GM19025 (cell line): Measurements from ENCODE around the gene ACP6.

Source experiments
- ATAC-seq: cut with Tn5 transposase; IDR thresholded peaks from one replicate; pipeline ENCODE4 v1.9.1; 2021; ENCODE audit warnings: mild to moderate bottlenecking, low read depth, moderate library complexity; ENCODE audit not compliant: unreplicated experiment

ACP6 gene

GRCh38 chr1:147652306-147652705 is 18.0 kb downstream of the ACP6 start:
- no peak for ATAC-seq

DNA sequence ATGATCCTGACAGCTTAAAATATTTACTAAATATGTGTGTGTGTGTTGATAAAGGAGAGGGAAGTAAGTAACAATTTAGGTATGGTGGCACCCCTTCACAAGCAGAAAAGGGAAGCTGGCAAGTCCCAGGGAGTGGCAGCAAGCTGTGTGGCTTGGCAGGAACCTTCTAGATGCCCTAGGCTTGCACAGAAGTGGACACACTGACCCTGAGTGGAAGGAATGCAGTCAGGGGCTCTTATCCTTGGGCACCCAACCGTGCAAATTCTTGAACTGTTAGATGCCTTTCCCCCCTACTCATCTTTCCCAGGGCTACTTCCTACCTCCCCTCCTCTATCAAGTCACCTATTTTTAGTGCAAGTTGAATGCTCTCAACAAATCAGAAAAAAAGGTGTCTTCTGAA is 18.9 kb downstream of the ACP6 start:
- no peak for ATAC-seq

GRCh38 chr1:147648933-147649332 is 21.4 kb downstream of the ACP6 start:
- ATAC-seq, result no peak

- ATAC-seq, result no peak
Observed at GRCh38 chr1:147647796-147648633, 22.3 kb downstream of the ACP6 start.

DNA sequence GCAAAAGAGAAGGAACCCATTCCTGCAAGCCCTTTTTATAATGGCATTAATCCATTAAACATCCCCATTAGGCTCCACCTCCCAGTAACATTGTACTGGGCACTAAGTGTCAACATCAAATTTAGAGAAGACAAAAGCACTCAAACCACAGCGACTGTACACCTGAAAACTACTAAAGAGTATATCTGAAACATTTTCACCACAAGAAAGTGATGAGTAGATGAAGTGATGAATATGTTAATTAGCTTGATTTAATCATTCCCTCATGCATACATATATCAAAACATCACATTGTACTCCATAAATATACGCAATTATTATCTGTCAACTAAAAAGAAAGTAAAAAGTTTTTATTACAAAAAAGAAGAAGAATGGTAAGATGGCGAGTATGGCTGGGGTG is 26.4 kb downstream of the ACP6 start:
- ATAC-seq, result no peak

GRCh38 chr1:147641695-147642592 is 28.4 kb downstream of the ACP6 start:
- ATAC-seq, result no peak

- no peak for ATAC-seq
Observed at GRCh38 chr1:147641291-147641690, 29.0 kb downstream of the ACP6 start.

GRCh38 chr1:147640553-147641165 is 29.7 kb downstream of the ACP6 start:
- ATAC-seq, result peak; percentile 73

GRCh38 chr1:147636314-147636713 is 34.0 kb downstream of the ACP6 start:
- no peak for ATAC-seq

DNA sequence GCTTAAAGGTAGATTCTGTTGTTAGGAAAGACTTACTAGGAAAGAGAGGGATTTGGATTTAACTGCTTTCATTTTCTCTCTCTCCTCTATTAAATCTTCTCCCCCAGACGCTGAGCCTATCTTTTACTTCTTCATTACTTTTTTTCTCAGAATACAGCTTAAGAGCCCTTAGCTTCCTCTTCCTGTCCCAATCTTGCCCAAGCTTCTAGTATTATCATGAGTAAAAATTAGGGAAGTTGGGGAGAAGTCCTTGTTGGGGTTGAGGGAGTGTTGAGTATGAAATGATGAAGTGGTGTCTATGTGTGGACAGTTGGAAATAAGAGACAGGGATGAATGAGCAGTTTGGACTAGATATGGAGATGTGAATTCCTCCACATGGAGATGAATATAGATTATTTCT is 35.0 kb downstream of the ACP6 start:
- no peak for ATAC-seq

GRCh38 chr1:147634645-147635044 is 35.7 kb downstream of the ACP6 start:
- no peak for ATAC-seq

GRCh38 chr1:147633759-147634158 is 36.6 kb downstream of the ACP6 start:
- ATAC-seq, result no peak

DNA sequence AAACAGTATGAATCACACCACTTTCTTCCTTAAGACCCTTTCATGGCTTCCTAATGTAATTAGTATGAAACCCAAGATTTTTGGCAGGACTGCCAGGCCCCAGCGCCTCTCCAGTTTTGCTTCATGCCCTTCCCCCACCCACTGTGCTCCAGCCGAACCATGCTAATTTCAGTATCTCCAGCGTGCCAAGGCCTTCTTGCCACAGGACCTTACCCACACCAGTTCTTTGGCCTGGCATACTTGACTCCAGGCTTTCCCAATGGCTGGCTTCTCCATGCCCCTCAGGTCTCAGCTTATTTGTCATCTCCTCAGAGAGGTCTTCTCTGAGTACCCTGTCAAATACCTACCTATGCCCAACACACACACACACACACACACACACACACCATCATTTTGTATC is 38.5 kb downstream of the ACP6 start:
- ATAC-seq, result no peak

DNA sequence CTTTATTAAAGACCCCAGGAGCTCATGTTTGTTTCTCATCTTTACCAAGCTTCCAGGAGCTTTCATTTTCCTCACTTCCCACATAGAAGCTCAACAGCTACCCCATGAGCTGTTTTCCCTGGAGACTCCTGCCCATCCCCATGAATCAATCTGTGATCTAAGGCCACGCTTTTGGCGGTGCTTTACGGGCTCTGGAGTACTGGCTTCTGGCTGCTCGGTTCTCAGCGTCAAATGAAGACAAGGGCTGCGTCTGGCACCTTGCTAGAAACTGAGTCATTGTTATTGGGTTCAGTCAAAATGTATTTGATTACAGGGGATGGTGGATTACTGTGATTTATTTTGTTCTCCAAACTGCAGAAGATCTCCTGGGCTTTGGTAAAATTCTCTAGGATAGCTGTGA is 39.9 kb downstream of the ACP6 start:
- ATAC-seq, result no peak

- no peak for ATAC-seq
Observed at GRCh38 chr1:147630022-147630421, 40.3 kb downstream of the ACP6 start.

- ATAC-seq, result no peak
Observed at GRCh38 chr1:147628441-147628840, 41.9 kb downstream of the ACP6 start.

DNA sequence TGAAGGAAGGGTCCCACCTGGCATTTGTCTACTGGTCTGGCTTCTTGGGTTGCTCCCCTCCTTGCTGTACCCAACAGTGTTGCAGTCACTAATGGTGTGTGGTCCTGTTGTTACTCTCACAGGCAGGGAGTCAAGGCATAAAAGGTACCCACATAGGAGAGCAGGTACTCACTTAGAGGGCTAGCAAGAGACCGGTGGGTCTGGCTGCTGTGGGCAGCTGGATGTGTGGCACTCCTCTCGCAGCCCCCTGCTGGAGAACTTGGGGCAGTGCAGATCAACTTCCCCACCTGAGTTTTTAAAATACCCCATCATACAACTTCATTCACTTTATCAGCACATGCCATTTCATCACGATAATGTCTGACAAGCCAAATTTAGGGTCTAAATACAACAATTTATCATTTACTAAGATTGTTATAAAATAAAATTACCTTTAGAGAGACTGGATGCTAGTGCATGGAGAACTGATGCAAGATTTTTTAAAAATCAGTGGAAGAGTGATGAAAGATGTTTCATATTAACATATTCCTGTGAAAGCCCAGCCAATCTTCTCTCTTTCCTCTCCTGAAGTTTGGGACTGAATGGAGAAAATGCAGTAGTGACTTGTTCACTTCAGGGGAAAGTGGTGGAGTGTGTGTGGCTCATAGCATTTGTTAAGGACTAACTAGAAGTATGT is 42.8 kb downstream of the ACP6 start:
- ATAC-seq, result no peak

- ATAC-seq, result no peak
Observed at GRCh38 chr1:147626739-147627138, 43.6 kb downstream of the ACP6 start.

DNA sequence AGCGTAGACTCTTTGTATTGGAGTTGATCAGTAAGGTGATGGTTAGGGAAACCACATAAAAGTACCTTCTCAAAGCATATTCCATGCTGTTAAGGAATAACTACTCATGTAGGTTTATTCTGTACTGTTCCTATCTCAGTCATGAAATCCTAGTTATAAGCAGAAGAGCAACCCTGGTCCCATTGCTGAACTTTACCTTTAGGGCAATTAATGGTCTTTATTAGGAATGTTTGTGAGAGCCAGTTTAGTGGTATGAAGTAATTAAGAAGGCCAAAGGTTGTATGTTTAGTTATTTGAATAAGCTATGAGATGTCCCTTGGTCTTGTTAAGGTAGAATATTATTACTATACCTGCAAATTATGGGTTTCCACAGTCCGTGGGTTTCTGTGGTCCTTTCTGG is 44.0 kb downstream of the ACP6 start:
- ATAC-seq, result no peak

GRCh38 chr1:147625362-147625995 is 44.8 kb downstream of the ACP6 start:
- no peak for ATAC-seq
